Loucy (cell line): ENCODE measurements around the gene SLX9.
A peak's percentile ranks its signal among the peaks of the same experiment; 100 is the strongest.

Experiments used
- H2AFZ ChIP-seq: fragments of 200-600 bp; sonication (generic); 2 replicates; pipeline ENCODE4 v1.6.0; 2016; ENCODE audit warnings: antibody characterized with exemption, mild to moderate bottlenecking, low read length, moderate library complexity
- H3F3A ChIP-seq: fragments of 200-600 bp; 2 replicates; pipeline ENCODE4 v1.6.0; 2016; ENCODE audit warnings: antibody characterized with exemption, low read depth, mild to moderate bottlenecking
- H3K27me3 ChIP-seq: fragments of 200-600 bp; sonication (generic); 2 replicates; pipeline ENCODE4 v1.6.1; 2014; ENCODE audit warnings: low read length, mild to moderate bottlenecking; ENCODE audit not compliant: insufficient read depth, poor library complexity, severe bottlenecking
- H3K36me3 ChIP-seq: fragments of 200-600 bp; sonication (generic); 2 replicates; pipeline ENCODE4 v1.6.1; 2016; ENCODE audit warnings: low read length; ENCODE audit not compliant: insufficient read depth
- H3K4me1 ChIP-seq: fragments of 200-600 bp; sonication (generic); 2 replicates; pipeline ENCODE4 v1.5.1; 2014; ENCODE audit warnings: low read length, mild to moderate bottlenecking; ENCODE audit not compliant: insufficient read depth, poor library complexity, severe bottlenecking
- H3K4me2 ChIP-seq: fragments of 200-600 bp; sonication (generic); 2 replicates; pipeline ENCODE4 v1.6.0; 2014; ENCODE audit warnings: antibody characterized with exemption, low read length, low read depth, mild to moderate bottlenecking; ENCODE audit not compliant: poor library complexity, severe bottlenecking
- H3K4me3 ChIP-seq: fragments of 200-600 bp; sonication (generic); 2 replicates; pipeline ENCODE4 v1.5.1; 2014; ENCODE audit warnings: low read length, mild to moderate bottlenecking, mixed read lengths; ENCODE audit not compliant: poor library complexity, severe bottlenecking
- H3K79me2 ChIP-seq: fragments of 200-600 bp; sonication (generic); 2 replicates; pipeline ENCODE4 v1.6.1; 2014; ENCODE audit warnings: low read length; ENCODE audit not compliant: insufficient read depth
- H3K9ac ChIP-seq: fragments of 200-600 bp; sonication (generic); 2 replicates; pipeline ENCODE4 v1.6.0; 2014; ENCODE audit warnings: mild to moderate bottlenecking, low read depth, low read length, moderate library complexity; ENCODE audit not compliant: poor library complexity, severe bottlenecking
- H3K9me2 ChIP-seq: fragments of 200-600 bp; sonication (generic); replicated peaks from 2 replicates; pipeline ENCODE4 v1.6.1; 2016; ENCODE audit warnings: low read depth, low read length, mixed read lengths
- H3K9me3 ChIP-seq: fragments of 200-600 bp; sonication (generic); 2 replicates; pipeline ENCODE4 v1.6.1; 2014; ENCODE audit warnings: mild to moderate bottlenecking, antibody characterized with exemption, low read length, low read depth; ENCODE audit not compliant: insufficient read depth
- H4K20me1 ChIP-seq: fragments of 200-600 bp; sonication (generic); 2 replicates; pipeline ENCODE4 v1.6.0; 2014; ENCODE audit warnings: antibody characterized with exemption, low read length, mild to moderate bottlenecking; ENCODE audit not compliant: insufficient read depth, poor library complexity, severe bottlenecking
- CTCF ChIP-seq: fragments of 200-600 bp; sonication (generic); conservative IDR thresholded peaks from 2 replicates; pipeline ENCODE4 v1.5.1; 2014; ENCODE audit warnings: mild to moderate bottlenecking, antibody characterized with exemption, low read length
- EZH2phosphoT487 ChIP-seq: fragments of 200-600 bp; IDR thresholded peaks from 2 replicates; pipeline ENCODE4 v1.6.1; 2018; ENCODE audit warnings: antibody characterized with exemption, mild to moderate bottlenecking, moderate library complexity, borderline replicate concordance

The SLX9 gene

GRCh38 chr21:44914176-44914874 is 25.5 kb upstream of the SLX9 start:
- peaks cover 59% of the 10 kb centered on the region for H3K4me1 ChIP-seq

GRCh38 chr21:44916965-44917364 is 22.9 kb upstream of the SLX9 start:
- Histone ChIP-seq H3K9me3 (no peaks in the 10 kb centered on the region), H4K20me1 (peaks cover 10% of the 10 kb centered on the region), H3K9me2 (no peaks in the 10 kb centered on the region), H3K27me3 (no peaks in the 10 kb centered on the region), H3K4me2 (peak overlapping the region; percentile 100), H3K4me1 (peaks cover 65% of the 10 kb centered on the region), H3K36me3 (no peaks in the 10 kb centered on the region), H3K79me2 (peaks cover 67% of the 10 kb centered on the region), H2AFZ (no peak overlapping the region), H3K4me3 (no peak overlapping the region), H3K9ac (no peak overlapping the region), H3F3A (0 out of 2 replicates have a peak, but pooled peaks cover 4% of the 10 kb centered on the region)
- TF ChIP-seq CTCF (no peak), EZH2phosphoT487 (no peak)

More at GRCh38 chr21:44914176-44914874, 25.5 kb upstream of the SLX9 start:
- H3K9me3 ChIP-seq = no peaks in the 10 kb centered on the region
- H2AFZ ChIP-seq = no peak overlapping the region
- no peaks in the 10 kb centered on the region for H3K27me3 ChIP-seq
- H3F3A ChIP-seq = 0 out of 2 replicates have a peak, but pooled peaks cover 4% of the 10 kb centered on the region
- H3K79me2 ChIP-seq = peaks cover 70% of the 10 kb centered on the region
- peak overlapping the region; percentile 67 for H3K9ac ChIP-seq
- TF ChIP-seq CTCF (no peak), EZH2phosphoT487 (no peak)
- H3K4me2 ChIP-seq = peak overlapping the region; percentile 78
- no peaks in the 10 kb centered on the region for H3K9me2 ChIP-seq
- peaks cover 5% of the 10 kb centered on the region for H4K20me1 ChIP-seq
- H3K36me3 ChIP-seq = peaks cover 3% of the 10 kb centered on the region; the same call in 1 of the 2 replicates
- H3K4me3 ChIP-seq = peak overlapping the region; percentile 58

- no peaks in the 10 kb centered on the region for H3K9me2 ChIP-seq
- H3K36me3 ChIP-seq = no peaks in the 10 kb centered on the region
- H3K79me2 ChIP-seq = peaks cover 61% of the 10 kb centered on the region
- peaks cover 10% of the 10 kb centered on the region for H4K20me1 ChIP-seq
- H3K27me3 ChIP-seq = no peaks in the 10 kb centered on the region
- H3K9ac ChIP-seq = no peak overlapping the region
- H3F3A ChIP-seq = peaks cover 6% of the 10 kb centered on the region; the same call in 1 of the 2 replicates
- no peaks in the 10 kb centered on the region for H3K9me3 ChIP-seq
- H3K4me3 ChIP-seq = no peak overlapping the region
- H3K4me1 ChIP-seq = peaks cover 59% of the 10 kb centered on the region
- no peak for TF ChIP-seq EZH2phosphoT487
- TF ChIP-seq CTCF = no peak
- peak overlapping the region; percentile 100 for H3K4me2 ChIP-seq
- no peak overlapping the region for H2AFZ ChIP-seq
These were observed 22.3 kb upstream of the SLX9 start for GRCh38 chr21:44917446-44918106.
